SU-DHL-6 (cell line): ENCODE results near the gene PTK6.

Experiments
- CTCF ChIP-seq: fragments of 200-600 bp; sonication (generic); IDR thresholded peaks from one replicate; pipeline ENCODE4 v1.5.1; 2017; ENCODE audit warnings: antibody characterized with exemption, mild to moderate bottlenecking, low read length, moderate library complexity; ENCODE audit not compliant: insufficient read depth, poor library complexity, severe bottlenecking
- EZH2phosphoT487 ChIP-seq: fragments of 200-600 bp; sonication (generic), shearing (Covaris generic); conservative IDR thresholded peaks from 2 replicates; pipeline ENCODE4 v1.6.1; 2018; ENCODE audit warnings: mild to moderate bottlenecking, antibody characterized with exemption, low read length, moderate library complexity, mixed read lengths

DNA sequence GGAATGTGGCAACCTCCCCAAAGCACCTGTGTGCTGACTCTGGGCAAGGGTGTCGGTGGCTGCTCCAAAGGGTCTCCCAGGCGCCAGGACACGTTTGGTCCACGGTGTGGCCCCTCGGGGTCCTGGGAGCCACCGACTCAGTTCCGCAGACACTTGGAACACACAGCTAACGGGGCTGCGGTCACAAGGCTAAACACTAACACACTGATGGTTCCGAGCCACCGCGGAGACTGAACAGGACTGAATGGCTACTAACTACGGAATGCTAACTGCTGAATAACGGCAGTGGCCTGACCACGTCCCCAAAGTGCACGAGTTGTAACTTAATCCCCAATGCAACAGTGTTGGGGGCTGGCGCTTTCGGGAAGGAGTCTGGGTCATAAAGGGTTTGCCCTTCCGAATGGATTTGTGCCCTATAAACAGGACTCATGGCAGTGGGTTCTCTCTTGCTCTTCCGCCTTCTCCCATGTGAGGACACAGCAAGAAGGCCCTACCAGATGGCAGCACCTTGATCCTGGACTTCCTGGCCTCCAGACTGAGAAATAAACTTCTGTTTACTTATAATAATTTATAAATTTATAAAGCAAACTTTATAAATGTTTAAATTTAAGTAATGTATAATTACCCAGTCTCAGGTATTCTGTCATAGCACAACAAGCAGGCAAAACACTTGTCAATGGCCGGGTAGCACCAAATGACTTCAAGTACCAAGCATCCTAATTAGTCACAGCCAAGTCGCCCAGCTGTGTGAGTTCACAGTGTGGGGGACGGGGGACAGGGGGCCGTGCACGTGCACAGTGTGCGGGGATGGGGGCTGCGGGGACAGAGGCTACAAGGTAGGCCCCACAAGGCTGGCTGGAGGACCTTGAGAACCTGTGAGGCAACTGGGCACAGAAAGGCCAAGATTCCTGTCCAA lies 36.0 kb downstream of the PTK6 start:
- no peak for TF ChIP-seq CTCF
- TF ChIP-seq EZH2phosphoT487, result no peak
